Measurements from ENCODE around the gene GMFB.
"Not testable (repeated sequence)": the region's sequence is repeated elsewhere in the genome, so short reads cannot be mapped to it uniquely, and the experiment has no call there.

Gene GMFB

GRCh38 chr14:54456820-54457608 lies 31.8 kb downstream of the GMFB start:
- not testable (repeated sequence) for DNase-seq

GRCh38 chr14:54455363-54455762 lies 33.4 kb downstream of the GMFB start:
- DNase-seq, result no peak

GRCh38 chr14:54453990-54454389 lies 34.8 kb downstream of the GMFB start:
- DNase-seq, result not testable (repeated sequence)

GRCh38 chr14:54453252-54453651 lies 35.5 kb downstream of the GMFB start:
- no peak for DNase-seq

GRCh38 chr14:54451961-54452360 lies 36.8 kb downstream of the GMFB start:
- no peak for DNase-seq

- DNase-seq, result no peak
Measured at GRCh38 chr14:54451121-54451601, 37.6 kb downstream of the GMFB start.

GRCh38 chr14:54450535-54450934 lies 38.2 kb downstream of the GMFB start:
- peak; percentile 96 for DNase-seq

- peak; percentile 92 for DNase-seq
Measured at GRCh38 chr14:54447231-54447692, 41.5 kb downstream of the GMFB start.

GRCh38 chr14:54446161-54446693 lies 42.6 kb downstream of the GMFB start:
- no peak for DNase-seq

- no peak for DNase-seq
Measured at GRCh38 chr14:54444681-54445080, 44.1 kb downstream of the GMFB start.

GRCh38 chr14:54443981-54444380 lies 44.8 kb downstream of the GMFB start:
- DNase-seq, result no peak

- DNase-seq, result not testable (repeated sequence)
Measured at GRCh38 chr14:54442961-54443360, 45.8 kb downstream of the GMFB start.

GRCh38 chr14:54440873-54441868 lies 47.6 kb downstream of the GMFB start, which contains the start of gene CNIH1:
TSS of gene CNIH1 (minus strand) at chr14:54441374. CDS start at chr14:54441327, 47 bp downstream.
- DNase-seq, result peak; percentile 81

GRCh38 chr14:54440476-54440872 lies 48.3 kb downstream of the GMFB start:
- no peak for DNase-seq

- no peak for DNase-seq
Measured at GRCh38 chr14:54440037-54440436, 48.7 kb downstream of the GMFB start.

GRCh38 chr14:54438703-54439102 lies 50.1 kb downstream of the GMFB start:
- DNase-seq, result no peak

- DNase-seq, result not testable (repeated sequence)
Measured at GRCh38 chr14:54437954-54438353, 50.8 kb downstream of the GMFB start.

- no peak for DNase-seq
Measured at GRCh38 chr14:54435500-54435981, 53.2 kb downstream of the GMFB start.

GRCh38 chr14:54428527-54428926 lies 60.3 kb downstream of the GMFB start:
- DNase-seq, result no peak

- DNase-seq, result no peak
Measured at GRCh38 chr14:54427871-54428270, 60.9 kb downstream of the GMFB start.

GRCh38 chr14:54425537-54426274 lies 63.1 kb downstream of the GMFB start:
- no peak for DNase-seq

GRCh38 chr14:54425068-54425467 lies 63.7 kb downstream of the GMFB start:
- no peak for DNase-seq

All from MV-4-11 (cell line).